ENCODE data around the gene ZNF726.

GRCh38 chr19:23932878-23933277 lies 18.2 kb downstream of the ZNF726 start:
- TF ChIP-seq TSHZ2 (CRISPR knock-in tag; IDR thresholded peaks at IDR 0.05): no peak
- no peak for TF ChIP-seq ZFP3 (CRISPR knock-in tag; IDR thresholded peaks at IDR 0.05)
- TF ChIP-seq RARB (CRISPR knock-in tag; IDR thresholded peaks at IDR 0.05): no peak
- TF ChIP-seq ESRRG (CRISPR knock-in tag; IDR thresholded peaks at IDR 0.05): no peak
- TF ChIP-seq ZNF565 (CRISPR knock-in tag; conservative IDR thresholded peaks at IDR 0.05; ENCODE audit: low read depth): no peak
- no peak for TF ChIP-seq ZNF70 (CRISPR knock-in tag; IDR thresholded peaks at IDR 0.05)
- TF ChIP-seq CREB5 (CRISPR knock-in tag; IDR thresholded peaks at IDR 0.05; ENCODE audit: low read depth): no peak
- no peak for TF ChIP-seq GLIS3 (CRISPR knock-in tag; IDR thresholded peaks at IDR 0.05)
- no peak for TF ChIP-seq ARNTL (CRISPR knock-in tag; IDR thresholded peaks at IDR 0.05; ENCODE audit: borderline replicate concordance, low read depth)
- no peak for TF ChIP-seq PATZ1 (CRISPR knock-in tag; IDR thresholded peaks at IDR 0.05; ENCODE audit: borderline replicate concordance)
- no peak for TF ChIP-seq CSRNP3 (CRISPR knock-in tag; IDR thresholded peaks at IDR 0.05)
- no peak for TF ChIP-seq BACH2 (CRISPR knock-in tag; IDR thresholded peaks at IDR 0.05; ENCODE audit: borderline replicate concordance)
- no peak for TF ChIP-seq TOX (CRISPR knock-in tag; IDR thresholded peaks at IDR 0.05; ENCODE audit: borderline replicate concordance)

All from SK-N-SH treated with all-trans-retinoic acid at 6 μM for 48 hours (cell line).